Kidney tubule cell (primary cell): ENCODE data around the gene B4GALNT3.

Experiments used
- DNase-seq: peaks from one replicate; pipeline ENCODE4 v3.0.0-alpha.2; 2018; ENCODE audit warnings: low spot score

The B4GALNT3 gene

DNA sequence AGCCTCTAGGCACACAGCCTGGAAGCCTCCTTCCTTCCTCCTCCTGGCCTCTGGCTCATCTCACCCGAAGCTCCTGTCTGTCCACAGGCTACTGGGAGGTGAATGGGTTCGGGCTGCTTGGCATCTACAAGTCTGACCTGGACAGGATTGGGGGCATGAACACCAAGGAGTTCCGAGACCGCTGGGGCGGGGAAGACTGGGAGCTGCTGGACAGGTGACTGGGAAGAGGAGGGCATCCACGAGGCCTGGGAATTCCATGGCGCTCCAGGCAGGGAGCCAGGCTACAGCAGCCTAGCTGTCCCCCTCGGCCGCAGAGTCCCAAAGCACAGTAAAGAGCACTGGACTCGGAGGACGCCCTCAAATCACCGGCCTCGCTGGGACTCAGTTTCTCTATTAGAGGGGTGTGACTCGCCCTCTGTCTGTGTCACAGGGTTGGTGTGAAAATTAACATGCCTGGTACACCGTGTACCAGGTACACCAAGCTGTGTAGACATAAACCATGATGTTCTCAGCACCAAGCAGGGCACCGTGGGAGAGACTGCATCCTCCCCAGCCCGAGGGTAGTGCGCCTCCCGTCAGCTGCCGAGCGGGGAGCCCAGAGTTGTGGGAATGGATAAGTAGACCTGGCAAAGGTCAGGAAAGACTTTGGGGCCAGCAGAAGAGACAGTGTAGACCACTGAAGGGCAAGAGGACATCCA is 99.6 kb downstream of the B4GALNT3 start:
- no peak for DNase-seq

DNA sequence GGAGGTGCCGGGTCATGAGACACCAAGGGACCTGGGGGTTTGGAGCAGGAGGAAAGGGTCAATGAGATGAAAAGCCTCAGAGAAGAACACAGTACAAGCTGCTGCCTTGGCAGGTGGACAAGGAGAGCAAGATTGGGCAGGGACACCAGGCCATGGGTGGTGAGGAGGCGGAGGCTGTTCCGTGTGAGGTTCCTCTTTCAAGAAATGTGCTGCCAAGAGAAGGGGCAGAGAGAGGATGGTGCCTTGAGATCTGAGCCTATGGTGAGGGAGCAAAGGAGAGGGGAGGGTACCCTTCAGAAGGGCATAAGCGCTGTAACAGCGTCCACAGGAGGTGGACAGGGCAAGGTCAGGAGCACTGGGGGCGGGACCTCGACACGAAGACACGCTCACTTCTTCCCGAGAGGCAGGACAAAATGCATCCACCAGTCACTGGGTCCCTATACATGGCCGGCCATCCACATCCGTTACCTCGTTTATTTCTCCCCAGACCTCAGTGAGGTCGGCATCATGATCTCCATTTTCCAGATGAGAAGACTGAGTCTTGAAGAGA is 100.2 kb downstream of the B4GALNT3 start:
- no peak for DNase-seq

DNA sequence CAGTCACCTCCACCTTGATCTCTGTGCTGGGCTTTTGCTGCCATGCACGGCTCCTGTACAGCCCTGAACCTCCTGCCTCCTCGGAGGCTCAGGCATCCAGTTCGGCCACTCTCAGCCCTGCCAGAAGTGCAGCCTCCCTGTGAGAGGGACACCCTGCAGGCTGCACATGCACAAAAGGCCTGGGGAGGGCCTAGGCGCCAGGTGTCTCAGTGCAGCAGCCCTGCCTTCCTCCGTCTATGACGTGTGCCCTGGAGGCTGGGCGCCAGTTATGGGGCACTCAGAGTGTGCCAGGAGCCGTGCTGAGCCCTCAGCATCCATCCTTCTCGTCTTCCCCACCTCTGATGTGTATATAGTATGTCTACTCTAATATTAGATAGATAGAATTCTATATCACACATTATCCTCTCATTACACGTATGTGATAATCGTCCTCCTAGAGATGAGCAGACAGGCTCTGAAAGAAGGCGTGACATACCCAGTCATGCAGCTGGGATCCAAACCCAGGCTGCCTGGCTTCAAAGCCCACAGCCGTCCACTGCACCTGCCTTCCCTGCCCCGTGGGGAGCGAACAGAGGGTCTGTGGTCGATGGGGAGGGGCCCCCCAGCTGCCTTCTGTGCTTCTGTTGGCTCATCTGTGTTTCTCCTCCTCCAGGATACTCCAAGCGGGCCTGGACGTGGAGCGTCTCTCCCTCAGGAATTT is 101.1 kb downstream of the B4GALNT3 start:
- no peak for DNase-seq

DNA sequence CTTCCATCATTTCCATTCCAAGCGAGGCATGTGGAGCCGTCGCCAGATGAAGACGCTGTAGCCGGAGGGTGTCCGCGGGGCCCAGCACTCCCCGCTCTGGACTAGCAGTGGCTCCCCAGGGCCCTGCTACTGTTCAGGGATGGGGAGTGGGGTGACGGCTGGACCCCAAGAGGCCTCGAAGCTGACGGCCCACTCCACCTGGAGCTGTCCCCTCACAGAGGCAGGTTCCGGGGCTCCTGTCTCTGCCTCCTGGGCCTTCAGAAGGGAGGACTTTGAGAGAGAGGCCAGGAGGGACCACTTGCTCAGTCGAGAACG is 101.6 kb downstream of the B4GALNT3 start:
- DNase-seq, result no peak

DNA sequence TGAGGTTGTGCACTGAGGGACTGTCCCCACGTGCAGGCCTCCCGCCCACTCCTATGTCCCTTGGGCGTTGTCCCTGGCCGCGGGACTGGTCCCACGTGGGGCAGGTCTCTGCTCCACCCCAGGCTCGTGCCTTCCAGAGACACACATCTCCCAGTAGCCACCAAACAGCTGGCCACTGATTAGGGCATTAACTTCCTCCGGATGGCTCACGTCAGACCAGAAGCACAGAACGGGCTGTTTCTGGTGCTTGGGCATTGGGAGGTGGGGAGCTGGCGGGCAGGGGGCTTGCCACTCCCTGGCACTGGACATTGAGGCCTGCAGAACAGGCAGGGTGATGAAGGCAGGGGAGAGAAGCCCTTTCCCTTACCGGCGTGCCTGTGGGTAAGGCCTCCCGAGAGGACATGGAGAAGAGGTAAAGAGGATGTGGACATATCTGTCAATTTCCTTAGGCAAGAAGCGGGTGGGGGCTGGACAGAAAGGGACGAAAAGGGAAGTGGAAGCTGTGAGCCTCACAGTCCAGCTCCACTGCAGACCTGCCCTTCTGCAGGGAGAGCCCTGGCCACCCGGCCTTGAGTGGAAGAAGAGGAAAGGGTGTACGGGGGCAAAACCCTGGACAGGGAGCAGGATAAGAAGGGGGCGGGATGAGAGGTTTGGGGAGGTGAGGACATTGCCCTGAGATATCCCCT is 102.3 kb downstream of the B4GALNT3 start:
- DNase-seq, result no peak

DNA sequence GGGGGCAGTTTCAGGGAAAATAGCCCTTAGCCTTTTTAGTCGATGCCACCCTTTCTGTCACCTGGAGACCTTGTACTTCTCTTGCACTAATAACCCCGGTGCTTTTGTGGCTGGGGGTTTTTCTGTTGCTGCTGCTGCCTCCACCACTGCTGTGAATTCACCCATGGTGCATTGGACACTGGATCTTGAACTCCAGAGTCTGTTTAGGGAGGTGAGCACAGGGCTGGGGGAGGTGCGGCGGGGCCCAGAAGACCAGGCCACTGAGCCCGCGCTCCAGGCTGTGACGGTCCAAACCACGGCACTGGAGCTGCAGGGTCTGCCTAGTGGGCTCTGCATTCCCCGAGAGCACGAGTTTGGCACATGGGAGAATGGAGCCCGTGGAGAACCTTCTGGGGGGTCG is 102.9 kb downstream of the B4GALNT3 start:
- no peak for DNase-seq

DNA sequence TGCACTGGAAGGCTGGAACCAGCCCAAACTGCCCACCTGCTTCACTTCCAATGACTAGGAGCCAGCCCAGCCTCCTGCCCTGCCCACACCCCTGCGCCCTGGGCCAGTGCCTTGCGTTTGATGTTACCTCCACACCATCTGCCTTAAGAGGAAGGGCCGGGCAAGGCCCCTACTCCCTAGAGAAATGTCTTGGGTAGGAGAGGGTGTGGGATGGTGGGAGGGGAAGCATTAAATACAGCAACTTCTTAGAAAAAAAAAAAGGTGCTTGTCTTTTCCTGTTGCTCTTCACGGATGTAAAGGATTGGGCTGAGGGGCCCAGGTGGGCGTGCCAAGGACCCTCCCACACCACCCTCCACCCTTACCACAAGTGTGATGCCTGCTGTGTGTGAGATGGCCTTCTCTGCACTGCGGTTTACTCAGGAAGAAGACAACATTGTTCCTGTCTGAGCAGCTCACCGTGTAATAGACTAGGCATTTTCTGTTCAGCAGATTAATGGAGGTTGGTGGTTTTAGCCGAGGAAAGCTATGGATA is 103.6 kb downstream of the B4GALNT3 start:
- DNase-seq, result no peak

DNA sequence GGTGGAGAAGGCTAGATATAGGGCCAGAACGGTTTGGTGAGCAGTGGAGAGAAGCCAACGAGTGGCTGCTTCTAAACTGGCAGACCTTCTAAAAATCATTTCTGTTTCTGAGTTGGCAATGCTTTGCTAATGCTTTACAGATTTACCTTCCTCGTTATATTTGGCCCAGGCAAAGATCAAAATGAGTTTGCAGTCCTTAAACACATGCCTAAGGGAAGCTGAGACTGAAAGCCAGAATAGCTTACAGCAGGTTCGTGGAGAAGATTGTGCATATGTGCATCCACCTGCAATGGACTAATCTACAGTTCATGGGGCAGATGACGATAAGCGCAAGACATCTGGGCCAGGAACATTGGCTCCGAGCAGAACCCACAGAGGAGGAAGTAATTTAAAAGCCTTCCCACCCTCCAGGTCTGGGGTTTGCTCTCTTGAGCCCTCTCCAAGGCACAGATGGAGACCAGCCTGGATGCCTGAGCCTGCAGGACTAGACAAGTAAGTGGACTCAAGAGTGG is 104.1 kb downstream of the B4GALNT3 start:
- no peak for DNase-seq

DNA sequence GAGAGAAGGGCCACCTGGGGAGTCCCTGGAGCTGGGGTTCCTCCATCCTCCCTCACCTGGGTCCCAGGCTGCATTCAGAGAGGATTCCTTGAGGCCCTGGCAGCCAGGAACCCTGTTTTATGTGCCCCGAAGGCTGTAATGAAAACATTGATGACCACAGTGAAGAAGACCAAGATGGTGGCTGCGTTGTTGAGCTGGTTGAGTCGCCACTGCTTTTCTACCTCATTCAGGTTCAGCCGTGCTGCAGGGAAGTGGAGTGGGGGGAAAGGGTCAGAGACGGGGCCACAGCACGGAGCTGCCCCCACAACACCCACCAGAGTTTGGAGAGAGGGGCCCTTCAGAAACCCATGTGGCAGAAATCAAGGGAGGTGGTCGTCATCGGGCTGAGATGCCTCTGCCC is 105.4 kb downstream of the B4GALNT3 start:
- DNase-seq, result no peak

DNA sequence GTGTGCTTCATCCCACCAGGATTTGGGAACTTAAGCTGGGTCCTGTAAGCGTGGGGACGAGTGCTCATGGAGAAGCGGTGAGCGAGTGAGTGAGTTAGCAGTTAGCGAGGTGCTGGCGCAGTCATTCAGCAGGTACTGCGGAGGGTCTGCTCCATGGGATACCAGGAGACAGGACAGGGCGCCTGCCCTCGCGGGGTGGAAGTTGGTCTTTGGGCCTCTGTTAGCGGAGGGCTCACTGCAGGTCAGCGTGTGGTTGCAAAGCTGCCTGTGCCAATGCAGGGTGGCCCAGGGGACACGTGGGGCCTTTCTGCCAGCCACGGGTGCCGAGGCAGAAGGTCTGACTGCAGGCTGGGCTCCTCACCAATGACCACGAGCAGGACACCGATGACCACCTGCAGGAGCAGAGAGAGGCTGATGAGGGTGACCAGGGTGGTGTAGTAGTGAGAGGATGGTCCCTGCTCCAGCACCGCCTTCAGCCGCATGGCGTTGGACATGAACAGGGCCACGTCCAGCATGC is 105.9 kb downstream of the B4GALNT3 start:
- DNase-seq, result no peak

DNA sequence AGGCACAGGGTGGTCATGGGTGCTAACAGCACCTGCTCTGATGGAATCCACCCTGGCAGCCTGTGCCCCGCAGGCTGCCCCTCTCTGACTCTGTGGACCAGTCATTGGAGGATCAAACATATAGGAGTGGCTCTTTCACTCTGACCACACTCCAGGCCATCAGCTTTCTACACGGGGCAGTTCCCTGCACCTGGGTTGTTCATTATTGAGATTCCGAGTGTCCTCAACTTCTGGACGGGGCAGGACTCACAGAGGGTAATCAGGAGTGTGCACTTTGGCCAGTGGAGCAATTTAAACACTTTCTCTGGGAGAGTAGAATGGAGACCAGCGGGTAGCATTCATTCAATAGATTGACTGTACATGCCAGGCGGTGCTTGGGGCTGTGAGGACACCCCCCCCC is 108.7 kb downstream of the B4GALNT3 start:
- DNase-seq, result no peak

DNA sequence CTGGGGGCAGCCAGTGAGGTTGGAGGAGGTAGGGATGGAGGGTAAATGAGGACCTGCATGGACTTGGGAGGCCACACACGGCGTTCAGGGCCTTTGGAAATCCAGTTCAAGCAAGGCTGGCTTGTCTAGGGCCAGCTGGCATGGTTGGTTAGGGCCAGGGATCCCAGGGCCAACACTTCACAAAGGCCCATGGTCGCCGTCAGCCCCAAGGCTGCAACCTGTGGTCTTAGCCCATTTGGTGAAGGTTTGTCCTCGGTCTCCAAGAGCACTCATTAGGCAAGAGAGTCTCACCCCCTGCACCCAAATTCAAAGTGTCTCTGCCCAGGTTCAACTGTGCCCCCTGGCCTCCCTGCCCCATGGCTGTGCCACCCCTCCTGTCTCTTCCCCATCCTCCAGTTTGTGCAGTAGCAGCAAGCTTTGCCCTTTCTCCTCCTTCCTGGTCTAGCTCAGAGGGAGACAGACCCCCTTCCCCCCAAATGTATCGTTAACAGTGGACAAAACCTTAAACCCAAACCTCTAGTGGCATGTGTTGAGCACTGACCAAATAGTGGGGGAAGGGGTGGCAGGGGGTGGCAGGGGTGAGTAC is 109.4 kb downstream of the B4GALNT3 start:
- no peak for DNase-seq

DNA sequence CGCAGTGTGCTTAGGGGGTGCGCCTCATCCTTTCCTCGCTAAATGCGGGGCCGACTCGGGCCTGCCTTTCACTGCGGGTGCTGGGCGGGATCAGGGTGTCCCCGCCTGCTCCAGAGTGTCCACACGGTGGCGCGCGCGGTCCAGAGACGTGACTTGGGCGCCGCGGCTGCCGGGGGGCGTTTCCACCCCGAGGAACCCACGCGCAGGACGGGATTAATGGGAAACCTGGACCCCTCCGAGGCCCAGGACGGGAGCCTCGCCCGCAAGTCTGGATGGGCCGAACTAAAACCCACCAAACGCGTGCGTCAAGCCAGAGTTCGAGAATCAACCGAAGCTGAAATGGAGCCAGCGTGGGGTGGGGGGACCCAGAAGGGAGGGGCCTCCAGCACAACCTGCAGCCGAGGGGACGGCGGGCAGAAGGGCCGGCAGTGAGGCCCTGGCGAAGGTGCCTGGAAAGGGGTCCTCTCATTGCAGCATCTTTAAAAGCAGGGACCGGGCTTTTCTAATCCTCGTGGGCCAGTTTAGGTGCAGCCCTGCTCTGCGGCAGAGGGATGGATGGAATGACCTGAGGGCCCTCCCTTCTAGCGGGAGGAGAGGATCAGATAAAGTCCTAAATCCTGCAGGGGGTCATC is 110.2 kb downstream of the B4GALNT3 start:
- peak; percentile 80 for DNase-seq

DNA sequence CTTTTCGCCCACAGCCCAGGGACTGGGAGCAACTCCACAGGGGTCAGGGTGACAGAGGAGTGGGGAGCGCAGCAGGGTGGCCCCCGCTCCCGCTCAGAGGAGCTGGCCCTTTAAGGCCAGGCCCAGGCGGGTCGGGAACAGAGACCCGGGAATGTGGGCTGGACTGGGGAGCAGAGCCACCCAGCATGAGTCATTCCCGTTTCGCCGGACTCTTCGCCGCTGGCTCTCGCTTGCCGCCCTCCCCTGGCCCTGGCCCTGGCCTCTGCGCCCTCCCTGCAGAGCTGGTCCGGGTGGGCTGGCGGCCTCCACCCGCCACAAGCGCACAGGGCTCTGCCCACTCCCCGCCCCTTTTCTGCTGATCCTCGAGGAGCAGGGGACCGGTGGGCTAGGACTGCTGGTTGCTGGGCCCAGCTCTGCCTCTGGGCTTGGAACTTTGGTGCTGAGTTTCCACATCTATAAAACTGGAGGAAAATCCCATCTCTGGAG is 110.7 kb downstream of the B4GALNT3 start:
- peak; percentile 86 for DNase-seq

DNA sequence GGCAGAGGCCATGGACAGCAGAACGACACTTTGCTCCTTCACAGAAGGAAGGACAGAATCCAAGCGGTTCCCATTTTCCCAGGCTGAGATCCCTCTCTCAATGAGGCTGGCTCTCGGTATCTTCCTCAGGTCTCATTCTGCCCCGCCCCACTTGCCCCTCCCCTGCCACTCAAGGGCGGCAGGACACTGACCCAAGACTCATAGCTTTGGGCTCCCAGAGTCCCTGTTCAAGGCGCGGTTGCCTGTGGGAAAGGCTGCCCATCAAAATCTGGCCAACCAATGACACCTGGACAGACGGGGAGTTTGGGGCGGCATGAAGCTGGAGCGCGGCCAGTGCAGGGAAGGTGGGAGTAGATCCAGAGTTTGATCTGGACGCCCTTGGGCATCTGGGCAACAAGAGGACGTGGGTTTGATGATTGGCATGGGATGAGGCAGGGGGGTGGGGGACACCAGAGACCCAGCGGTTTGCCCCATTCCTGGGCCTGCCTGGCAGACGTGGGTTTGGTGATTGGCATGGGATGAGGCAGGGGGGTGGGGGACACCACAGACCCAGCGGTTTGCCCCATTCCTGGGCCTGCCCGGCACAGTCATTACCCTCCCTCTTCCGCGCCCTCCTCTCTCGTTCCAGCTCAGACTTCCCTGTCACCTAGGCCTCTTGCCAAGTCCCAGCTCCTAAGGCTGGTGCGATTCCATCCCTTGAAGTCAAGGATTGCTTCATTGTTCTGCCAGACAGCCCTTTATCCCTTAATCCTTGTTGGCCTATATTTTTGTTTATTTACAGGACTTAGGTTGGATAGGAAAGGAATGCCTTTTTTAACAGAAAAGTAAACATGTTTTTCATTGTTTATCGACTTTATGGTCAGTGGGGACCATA is 111.4 kb downstream of the B4GALNT3 start:
- peak; percentile 62 for DNase-seq

DNA sequence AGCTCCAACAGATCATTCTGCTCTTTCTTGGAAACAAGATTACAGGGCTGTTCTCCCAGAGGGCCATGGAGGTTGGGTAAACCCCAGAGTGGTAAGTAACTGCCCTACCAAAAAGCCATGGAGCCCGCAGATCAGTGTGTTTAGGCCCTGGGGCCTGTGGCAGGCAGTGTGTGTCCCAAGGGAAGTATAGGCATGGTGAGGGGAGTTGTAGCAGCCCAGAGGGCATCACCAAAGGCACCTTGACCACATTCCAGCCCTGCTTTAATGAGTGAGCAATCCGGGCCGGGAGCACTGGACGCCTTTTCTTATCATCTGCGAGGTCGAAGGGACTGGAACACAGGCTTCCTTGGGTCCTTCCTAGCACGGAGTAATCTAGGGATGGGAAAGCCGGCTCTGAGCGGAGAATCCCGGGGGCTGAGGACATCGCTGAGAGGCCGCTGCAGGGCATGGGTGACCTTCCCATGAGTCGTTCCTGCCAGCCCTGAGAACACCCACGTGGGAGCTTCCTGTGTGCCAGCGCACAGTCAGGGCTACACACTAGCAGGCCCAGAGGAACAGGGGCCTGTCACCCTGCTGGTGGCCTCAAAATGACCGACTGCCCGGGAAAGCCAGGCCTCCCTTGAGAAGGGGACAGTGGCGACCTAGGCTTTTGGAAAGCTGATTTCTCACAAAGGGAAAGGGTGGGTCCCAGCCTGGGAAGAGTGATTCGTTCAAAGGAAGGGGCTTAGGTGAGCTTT is 112.2 kb downstream of the B4GALNT3 start:
- DNase-seq, result peak; percentile 21

DNA sequence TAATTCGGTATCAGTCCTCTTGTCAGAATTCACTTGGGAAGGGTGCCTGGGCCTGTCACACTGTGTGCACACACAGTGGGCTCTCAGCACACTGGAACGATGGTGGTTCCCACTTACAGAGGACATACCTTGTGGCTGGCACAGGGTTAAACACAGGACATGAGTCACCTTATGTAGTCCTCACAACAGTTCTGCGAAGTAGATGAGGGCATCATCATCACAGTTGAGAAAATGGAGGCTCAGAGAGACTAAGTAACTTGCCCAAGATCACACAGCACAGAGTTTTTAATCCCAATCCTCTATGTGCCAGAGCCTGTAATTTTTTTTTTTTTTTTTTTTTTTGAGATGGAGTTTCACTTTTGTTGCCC is 112.8 kb downstream of the B4GALNT3 start:
- peak; percentile 57 for DNase-seq

DNA sequence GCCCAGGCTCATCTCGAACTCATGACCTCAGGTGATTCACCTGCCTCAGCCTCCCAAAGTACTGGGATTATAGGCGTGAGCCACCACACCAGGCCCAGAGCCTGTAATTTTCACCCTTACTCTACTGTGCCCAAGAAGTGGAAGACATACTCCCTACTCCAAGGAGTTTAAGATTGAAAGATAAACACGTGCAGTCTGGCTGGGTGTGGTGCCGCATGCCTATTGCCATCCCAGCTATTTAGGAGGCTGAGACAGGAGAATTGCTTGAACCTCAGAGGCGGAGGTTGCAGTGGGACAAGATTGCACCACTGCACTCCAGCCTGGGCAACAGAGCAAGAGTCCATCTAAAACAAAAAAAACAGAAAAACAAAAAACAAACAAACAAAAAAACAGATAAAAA is 113.5 kb downstream of the B4GALNT3 start:
- DNase-seq, result no peak

DNA sequence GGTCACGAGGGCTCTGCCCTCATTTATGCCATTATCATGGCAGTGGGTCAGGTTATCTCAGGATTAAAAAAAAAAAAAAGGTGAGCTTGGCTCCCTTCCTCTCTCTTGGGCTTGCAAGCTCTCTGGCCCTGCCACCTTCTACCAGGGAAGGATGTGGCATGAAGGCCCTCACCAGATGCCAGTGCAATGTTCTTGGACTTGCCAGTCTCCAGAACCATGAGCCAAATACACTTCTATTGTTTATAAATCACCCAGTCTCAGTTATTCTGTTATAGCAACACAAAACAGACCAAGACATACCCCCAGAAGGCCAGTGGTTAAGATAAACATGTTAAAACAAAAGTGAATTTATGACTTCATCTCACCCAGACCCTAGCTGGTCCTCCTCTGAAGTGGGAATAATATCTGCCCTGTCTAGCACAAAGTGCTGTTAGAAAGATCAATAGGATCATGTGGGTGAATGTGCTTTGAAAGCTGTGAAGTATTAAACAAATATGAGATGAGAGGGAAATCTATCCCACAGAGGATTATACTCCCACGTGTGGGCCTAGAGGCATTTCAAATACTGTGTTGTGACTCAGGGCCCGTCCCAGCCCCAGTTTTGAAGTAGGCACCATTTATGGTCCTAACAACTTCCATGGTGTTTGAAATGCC is 114.9 kb downstream of the B4GALNT3 start:
- DNase-seq, result no peak
